ENCODE results near the gene PRKCSH. TPM values are rescaled to one million over a fixed set of nuclear protein-coding genes. Genes with fewer than 3 reads are reported as not detected.
"Not testable (repeated sequence)": the region's sequence is repeated elsewhere in the genome, so short reads cannot be mapped to it uniquely, and the experiment has no call there.

PRKCSH gene
- polyA plus RNA-seq, 3 donors: 299 to 323 (median 323) TPM

DNA sequence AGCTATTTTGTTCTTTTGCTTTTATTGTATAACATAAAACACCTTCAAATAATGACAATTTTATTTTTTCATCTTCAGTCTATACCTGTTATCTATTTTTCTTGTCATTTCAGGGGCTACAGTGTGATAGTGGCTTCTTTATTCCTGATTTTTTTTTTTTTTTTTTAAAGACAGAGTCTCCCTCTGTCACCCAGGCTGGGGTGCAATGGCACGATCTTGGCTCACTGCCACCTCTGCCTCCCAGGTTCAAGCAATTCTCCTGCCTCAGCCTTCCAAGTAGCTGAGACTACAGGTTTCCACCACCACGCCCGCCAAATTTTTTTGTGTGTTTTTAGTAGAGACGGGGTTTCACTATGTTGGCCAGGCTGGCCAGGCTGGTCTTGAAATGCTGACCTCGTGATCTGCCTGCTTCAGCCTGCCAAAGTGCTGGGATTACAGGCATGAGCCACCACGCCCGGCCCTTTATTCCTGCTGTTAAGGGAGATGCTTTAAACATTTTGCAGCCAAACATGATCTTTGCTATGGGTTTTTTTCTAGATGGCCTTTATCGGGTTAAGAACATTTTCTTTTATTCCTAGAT, 32.9 kb downstream of the PRKCSH start:
- not testable (repeated sequence) for DNase-seq (ENCODE audit: low read depth in 3 of 3, low spot score in 2 of 3)

DNA sequence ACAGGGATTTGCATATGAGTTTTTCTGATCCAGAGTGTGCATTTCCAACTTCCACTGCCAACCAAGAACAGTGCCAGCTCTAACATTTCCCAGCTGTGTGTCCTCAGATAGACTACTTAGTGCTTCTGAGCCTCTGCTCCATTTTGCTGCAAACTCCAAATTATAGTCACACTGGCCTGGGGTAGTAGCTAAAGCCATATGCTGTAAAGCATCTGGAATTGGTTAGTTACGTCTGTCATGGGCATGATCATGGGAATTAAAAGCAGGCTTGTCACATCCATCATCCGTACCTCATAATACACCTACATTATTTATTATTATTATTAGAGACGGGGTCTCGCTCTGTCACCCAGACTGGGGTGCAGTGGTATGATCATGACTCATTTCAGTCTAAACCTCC, 38.3 kb downstream of the PRKCSH start:
- no peak for DNase-seq (ENCODE audit: low read depth in 3 of 3, low spot score in 2 of 3)

DNA sequence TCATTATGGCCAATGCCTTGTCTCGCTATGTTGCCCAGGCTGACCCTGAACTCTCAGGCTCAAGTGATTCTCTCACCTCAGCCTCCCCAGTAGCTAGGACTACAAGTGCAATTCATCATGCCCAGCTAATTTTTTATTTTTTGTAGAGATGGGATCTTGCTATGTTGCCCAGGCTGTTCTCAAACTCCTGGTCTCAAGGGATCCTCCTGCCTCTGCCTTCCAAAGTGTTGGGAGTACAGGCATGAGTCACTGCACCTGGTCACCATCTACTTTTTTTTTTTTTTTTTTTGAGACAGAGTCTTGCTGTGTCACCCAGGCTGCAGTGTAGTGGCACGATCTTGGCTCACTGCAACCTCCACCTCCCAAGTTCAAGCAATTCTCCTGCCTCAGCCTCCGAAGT, 39.9 kb downstream of the PRKCSH start:
- DNase-seq (ENCODE audit: low read depth in 3 of 3, low spot score in 2 of 3): not testable (repeated sequence)

DNA sequence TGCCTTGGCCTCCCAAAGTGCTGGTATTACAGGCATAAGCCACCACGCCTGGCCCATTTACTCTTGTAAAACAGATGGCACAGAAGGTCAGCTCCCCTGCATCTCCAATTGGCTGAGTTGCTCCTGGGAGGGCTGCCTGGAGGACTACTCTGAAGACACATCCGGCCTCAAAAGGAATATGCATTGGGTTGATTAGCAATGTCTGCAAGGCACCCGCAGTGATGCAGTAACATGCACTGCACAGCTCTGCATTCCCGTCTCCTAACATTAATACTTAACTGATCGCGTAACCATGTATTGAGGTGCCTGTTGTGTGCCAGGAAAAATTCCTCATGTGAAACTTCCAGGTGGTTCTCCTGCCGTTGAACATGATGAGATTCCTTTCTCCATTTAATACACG, 40.4 kb downstream of the PRKCSH start:
- DNase-seq (ENCODE audit: low read depth in 3 of 3, low spot score in 2 of 3): no peak

DNA sequence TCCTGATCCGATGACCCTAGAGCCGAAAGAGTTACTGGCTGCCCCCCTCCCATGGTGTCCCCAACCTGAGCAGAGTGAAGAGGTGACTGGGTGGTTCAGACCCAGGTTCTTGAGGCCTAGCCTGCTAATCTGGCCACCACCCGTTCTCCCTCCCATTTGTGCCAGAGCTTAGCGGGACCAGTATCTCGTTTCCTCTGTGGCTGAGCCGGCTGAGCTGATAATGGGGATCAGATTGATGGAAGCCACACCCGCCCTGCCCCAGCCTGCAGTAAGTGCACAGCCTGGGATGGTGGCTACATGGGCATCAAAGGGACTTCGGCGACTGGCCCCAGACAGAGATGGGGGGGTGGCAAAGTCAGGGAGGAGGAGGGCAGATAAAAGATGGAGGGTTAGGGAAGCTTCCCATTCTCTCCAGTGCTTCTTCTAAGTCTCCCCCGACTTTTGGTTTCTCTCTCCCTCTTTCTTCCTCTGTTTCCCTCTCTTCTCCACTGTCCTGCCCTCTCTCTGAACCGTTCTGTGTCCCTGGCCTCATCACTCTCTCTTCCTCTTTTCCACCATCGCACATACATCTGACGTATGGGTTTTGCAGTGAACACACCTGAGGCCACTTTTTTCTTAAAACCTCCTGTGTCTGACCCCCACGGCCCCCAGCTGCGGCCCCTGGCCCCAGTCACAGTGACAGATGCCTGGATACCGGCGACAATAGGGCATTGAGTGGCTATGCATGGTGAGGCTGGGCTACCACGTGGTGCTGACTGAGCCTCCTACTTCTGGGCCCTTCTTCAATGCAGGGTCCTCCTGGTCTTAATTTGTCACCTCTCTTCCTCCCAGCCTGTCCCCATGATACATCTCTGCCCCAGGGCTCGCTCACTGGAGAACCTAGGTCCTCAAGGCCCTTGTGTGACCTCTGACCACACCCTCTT, 43.0 kb downstream of the PRKCSH start:
- no peak for DNase-seq (ENCODE audit: low read depth in 3 of 3, low spot score in 2 of 3)

DNA sequence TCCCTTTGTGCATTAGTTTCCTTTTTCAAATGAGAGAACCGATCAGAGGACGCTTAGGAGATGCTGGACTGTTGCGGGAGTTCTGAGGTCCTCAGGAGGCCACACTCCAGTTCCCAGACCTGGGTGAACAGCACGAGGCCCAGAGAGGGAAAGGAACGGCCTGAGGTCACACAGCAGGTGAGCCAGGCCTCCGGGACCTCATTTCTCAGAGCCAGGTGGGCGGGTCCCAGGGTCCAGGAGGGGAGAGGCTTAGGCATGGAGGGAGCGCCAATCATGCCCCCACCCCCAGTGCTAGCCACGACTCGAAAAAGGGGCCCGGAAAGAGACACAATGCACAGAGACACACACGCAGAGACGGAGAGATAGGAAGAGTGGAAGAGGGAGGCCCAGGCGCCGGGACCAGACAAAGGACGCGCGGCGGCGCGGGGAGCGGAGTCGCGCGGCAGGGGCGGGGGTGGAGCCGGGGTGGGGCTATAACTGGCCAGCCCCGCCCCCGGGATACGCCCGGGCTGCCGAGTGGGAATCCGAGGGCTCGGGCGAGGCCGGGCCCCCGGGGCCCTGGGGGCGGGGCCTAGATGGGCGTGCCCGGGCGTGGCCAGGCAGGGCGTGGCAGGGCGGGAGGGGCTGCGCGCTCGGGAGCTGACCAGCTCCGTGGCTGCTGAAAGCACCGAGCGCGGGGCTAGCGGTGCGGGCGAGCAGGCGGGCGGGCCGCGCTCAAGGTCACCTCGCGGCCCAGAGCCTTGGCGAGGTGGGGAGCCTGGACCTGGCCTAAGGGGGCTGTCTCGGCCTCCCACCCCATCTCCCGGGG, 43.9 kb downstream of the PRKCSH start:
- DNase-seq (ENCODE audit: low read depth in 3 of 3, low spot score in 2 of 3): no peak

DNA sequence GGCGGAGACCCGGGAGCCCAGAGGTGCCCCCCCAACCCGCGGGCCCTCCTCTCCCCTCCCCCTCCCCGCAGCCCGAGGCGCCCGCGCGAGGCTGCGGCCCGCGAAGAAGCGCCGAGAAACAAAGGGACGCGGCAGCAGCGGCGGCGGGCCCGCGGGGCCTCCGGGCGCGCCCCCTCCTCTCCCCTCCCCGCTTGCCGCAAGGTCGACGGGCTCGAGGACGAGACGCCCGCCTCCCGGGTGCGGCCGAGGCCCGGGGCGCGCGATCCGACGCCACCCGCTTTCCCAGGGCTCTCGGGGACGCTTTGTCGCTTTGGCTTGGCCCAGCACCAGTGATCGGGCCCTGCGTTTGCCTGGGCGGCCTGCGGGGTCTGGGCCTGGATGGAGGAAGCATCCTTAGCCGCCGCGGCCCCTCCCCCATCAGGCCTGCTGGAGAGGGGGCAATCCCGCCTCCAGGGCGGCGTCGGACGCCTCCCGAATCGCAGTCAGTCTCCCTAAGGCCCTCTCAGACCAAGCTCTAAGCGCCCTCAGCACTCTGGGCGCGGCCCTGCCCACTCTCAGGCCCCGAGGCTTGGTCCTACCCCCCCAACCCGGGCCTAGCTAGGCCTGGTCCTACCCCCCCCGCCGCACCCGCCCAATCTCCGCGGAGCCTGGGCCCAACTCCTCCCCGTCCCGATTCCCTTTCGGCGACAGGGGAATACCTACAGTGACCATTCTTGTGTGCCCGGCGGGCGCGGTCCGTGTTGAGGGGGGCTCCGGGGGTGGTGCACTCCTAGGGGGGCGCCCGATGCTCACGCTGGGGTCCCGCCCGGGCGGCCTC, 44.7 kb downstream of the PRKCSH start:
- DNase-seq (ENCODE audit: low read depth in 3 of 3, low spot score in 2 of 3): no peak

DNA sequence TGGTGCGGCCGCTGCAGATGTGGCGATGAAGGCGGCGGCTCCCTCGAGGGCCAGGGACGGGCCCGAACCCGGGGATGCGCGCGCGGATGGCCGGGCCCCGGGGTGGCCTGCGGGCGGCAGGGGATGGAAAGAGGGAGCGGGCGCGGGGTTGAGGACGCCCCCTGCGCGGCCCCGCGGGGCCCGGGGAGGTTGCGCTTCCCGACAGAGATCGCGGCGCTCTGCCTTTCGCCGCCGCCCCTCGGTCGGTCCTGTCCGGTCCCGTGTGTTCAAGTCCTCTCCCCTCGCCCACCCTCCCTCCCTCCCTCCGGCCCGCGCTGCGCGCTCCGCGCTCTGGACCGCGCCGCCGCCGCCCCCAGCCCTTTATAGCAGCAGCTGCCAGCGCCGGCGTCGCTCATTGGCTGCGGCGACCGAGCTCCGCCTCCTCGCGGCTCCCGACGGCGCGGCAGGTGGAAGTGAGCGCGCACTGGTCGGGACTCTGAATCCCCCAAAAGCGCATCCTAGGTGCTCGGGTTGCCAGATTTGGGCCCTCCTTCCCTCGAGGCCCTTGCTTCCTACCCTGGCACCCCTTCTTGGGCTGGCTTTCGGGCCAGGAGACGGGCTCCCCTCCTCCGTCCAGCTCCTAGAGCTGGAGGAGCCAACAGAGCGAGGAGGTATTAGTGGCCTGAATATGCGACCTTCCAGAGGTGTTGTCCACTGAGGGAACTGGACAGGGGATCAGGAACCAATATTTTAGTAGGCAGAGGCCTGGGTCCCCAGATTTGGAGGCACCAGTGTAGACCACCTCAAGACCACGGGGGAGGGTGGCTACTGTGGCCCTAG, 45.5 kb downstream of the PRKCSH start, which contains the start of gene ELAVL3:
TSS of gene ELAVL3 (minus strand) at position 332 of the 819 bp plus-strand sequence. CDS start 438 bp downstream, outside the sequence.
- no peak for DNase-seq (ENCODE audit: low read depth in 3 of 3, low spot score in 2 of 3)

DNA sequence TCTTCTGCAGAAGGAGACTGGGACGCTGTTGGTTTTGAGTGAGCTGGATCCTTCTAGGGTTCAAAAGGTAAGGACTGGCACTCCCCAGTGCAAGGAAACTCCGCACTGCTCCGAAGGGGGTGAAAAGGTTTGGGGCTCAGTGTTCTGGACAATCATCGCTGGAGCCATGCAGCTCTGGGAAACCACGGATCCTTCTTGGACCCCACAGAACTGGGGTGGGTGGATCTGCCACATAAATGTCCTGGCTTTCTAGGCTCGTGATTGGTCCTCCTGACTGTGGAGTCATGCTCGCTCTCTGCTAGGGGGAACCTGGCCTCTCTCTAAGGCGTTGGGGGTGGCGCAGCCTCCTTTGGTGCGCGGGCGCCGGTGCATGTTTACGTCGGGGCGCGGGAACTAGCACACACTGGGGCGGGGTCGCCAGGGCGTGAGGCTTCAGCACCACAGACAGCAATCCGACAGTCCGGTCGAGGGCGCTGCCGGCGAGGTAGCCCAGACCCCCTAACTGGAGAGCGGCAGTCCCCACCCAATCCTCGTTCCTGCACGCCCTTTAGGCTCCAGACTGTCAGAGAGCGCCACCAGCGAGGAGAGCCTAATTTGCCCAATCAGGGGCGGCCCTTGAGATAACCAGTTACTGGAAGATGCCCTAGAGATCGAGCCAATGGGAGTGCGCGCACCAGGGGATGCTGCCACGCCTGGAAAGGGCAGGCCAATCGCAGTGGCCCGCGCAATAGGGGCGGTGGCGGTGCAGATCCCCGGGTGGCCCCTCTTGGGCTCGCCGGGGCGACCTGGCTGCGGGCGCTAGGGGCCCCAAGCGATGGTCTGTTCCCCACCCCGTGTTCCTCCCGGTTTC, 46.3 kb downstream of the PRKCSH start:
- no peak for DNase-seq (ENCODE audit: low read depth in 3 of 3, low spot score in 2 of 3)

DNA sequence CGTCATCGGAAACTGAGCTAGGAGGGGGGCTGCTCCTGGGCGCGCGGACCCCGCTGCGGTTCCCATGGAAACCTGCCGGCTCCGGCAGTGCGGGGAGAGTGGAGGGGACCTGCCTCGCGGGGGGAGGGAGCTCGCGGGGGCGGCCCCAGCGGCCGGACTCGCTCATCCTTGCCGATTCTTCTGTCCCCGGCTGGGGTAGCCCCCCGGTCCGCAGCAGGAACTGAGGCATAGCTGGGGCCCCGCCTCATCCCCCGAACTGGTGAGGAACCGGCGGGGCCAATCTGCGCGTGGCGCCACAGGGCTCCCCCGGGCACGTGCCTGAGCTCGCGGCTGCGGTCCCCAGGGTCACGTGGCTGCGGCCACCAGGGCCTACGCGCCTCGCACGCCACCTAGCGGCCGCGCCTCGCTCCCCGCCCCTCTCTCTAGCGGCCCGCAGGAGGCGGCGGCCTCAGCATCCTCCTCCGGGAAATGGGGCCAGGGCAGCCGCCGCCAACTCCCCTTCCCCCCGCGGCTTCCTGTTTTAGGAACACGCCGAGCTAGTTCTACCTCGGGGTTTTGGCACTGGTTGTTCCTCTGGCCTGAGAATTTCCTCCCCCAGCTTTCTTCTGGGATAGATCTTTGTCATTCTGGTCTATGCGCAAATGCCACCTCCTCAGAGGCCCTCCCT, 47.1 kb downstream of the PRKCSH start:
- DNase-seq (ENCODE audit: low read depth in 3 of 3, low spot score in 2 of 3): peak in 1 of 3 donors; percentile 23

DNA sequence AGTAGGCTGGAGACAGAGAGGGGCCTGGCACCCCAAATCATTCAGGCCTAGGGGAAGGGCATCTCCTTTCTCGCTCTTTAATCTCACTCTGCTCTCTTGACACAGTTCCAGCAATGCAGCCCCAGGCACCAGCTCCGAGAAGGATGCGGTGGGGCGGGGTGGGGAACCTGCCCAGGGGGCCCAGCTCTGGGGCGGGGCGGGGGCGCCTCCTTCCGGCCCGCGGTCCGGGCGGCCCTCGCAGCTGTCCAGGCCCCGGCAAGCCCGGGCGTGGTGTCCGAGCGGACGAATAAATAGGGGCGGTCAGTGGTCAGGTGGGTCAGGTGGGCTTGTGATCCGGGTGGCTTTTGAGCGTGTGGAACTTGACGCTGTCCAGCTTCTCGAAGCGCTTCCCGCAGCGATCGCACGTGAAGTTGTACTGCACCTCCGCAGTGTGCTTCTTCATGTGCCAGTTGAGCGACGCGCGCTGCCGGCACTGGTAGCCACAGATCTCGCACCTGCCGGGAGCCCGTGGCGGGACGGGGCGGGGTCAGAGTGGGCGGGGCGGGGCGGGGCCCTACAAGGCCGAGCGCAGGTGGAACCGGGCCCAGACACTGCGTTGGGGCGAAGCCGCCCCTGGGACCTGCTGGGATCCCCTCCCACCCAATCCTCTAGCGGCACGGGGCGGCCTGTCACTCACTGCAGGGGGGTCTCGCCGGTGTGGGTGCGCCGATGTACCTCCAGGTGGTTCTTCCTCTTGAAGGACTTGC, 48.1 kb downstream of the PRKCSH start:
- no peak for DNase-seq (ENCODE audit: low read depth in 3 of 3, low spot score in 2 of 3)

DNA sequence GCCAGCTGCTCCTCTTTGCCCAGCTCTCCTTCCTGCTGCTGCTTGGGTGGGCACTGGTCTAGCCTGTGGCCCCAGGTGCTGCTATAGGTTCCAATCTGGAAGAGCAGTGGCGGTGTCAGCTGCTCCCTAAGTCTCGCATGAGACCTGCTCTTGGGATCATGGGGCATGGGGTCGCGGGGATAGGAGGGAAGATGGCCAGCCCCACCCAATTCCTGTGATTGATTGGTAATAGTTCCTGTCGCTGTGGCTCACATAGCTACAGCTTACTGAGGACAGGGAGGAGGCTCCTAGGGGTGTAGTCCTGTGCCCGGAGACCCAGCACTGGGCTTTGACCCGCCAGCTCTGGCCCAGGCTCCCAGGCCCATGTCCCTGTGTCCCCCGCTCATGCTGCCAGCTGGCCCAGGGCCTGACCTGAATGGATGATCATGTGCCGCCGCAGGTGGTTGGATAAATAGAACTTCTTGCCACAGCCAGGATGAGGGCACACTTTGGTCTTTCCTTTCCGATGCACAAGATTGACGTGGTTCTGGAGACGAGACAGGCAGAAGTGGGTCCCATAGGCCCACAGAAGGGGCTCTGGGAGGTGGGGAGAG, 49.9 kb downstream of the PRKCSH start:
- no peak for DNase-seq (ENCODE audit: low read depth in 3 of 3, low spot score in 2 of 3)

DNA sequence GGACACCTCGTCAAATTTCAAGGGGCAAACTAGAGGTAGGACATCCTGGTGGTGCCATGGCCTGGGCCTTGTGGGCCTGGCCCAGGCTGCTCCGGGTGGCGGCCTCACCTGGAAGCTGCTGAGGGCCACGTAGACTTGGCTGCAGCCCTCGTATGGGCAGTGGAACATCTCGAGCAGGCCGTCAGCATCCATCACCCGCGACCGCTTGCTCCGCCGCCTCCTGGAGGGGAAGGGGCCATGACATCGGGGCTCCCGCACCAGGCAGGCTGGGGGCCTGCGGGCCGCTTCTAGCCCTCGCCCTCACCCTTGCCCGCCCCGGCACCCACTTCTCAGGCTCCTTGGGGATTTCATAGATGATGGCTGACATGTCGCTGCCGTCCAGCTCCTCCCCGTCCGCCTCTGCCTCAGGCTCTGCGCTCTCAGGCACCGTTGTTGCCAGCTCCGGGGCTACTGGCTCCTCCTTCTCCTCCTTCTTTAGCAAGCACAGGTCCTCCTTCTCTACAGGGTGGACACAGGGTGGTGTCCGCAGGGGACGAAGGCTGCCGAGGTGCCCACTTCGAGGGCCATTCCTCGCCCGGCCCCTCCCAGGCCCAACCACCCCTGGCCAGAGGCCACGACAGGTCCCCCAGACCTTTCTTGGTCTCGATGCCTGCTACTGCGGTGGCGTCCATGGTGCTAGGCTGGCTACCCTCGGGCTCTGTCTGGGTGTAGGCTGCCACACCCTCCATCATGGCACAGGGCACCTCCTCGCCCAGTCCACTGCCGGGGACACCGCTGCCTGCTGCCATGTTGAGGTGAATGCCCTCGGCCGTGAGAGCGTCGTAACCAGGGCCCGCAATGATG, 51.4 kb downstream of the PRKCSH start:
- DNase-seq (ENCODE audit: low read depth in 3 of 3, low spot score in 2 of 3): no peak

DNA sequence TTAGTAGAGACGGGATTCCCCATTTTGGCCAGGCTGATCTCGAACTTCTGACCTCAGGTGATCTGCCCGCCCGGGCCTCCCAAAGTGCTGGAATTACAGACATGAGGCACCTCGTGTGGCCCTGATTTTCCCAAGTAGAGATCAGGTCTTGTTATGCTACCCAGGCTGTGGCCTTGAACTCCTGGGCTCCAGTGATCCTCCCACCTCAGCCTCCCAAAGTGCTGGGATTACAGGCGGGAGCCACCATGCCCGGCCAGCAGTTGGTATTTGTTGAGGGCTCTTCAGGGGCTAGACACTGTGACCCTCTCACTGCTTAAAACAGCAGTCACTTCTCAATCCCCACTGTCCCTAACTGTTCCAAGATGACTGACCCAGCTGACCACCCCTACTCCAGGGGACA, 53.9 kb downstream of the PRKCSH start:
- no peak for DNase-seq (ENCODE audit: low read depth in 3 of 3, low spot score in 2 of 3)

DNA sequence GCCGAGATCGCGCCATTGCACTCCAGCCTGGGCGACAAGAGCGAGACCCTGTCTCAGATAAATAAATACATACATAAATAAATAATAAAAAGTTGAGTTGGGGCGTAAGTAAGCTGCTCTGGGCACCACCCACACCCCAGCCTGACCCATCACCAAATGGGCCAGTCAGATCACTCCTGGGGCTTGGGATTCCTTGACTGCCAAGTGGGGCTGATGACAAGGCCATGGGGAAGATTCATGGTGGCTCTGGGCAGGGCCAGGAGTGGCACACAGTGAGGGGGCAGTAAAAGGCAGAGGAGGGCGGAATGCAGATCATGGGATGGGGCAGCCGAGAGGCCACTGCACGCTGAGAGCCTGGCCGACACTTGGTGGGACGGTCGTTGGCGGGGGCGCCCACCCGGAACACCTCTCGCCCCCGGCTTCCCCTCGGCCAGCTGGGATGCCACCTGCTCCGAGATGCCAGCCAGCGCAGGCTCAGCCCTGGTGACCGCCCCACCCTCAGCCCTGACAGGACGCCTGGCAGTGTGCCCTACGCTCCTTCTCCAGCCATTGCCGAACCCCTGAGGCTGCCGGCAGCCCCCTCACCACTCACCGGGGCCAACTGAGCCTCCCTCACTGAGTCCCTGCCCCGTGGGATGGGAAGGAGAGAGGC, 59.3 kb downstream of the PRKCSH start:
- DNase-seq (ENCODE audit: low read depth in 3 of 3, low spot score in 2 of 3): no peak

DNA sequence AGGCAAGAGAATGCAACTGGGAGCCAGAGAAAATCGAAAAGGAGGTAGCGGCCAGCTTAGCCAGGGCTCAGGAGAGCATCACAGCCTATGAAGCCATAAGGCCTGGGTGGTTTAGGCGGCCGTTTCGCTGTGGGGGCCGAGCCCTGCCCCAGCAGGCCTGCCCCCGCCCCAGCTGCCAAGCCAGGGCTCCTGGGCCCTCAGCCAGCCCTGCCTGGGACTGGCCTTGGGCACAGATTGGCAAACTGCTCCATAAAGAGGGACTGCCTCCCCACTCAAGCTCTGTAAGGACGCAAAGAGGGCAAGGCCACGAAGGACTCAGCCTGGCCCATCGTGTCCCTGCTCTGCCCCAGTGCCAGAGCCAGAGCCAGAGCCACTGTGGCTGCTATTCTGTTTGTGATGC, 60.0 kb downstream of the PRKCSH start:
- DNase-seq (ENCODE audit: low read depth in 3 of 3, low spot score in 2 of 3): no peak
